Effector memory CD4-positive, alpha-beta T cell (primary cell): ENCODE measurements around the gene SHFL.

Experiments used
- DNase-seq, 3 donors: peaks; one replicate each; pipeline ENCODE4 v3.0.0-alpha.2; 2020
- H3K27ac ChIP-seq: 2 replicates; pipeline ENCODE4 v1.7.0; 2013; ENCODE audit warnings: mild to moderate bottlenecking, low read length, moderate library complexity; ENCODE audit not compliant: insufficient read depth, poor library complexity, severe bottlenecking
- H3K27me3 ChIP-seq: replicated peaks from 2 replicates; pipeline ENCODE4 v1.7.0; 2013; ENCODE audit warnings: mild to moderate bottlenecking, low read length; ENCODE audit not compliant: insufficient read depth, control insufficient read depth, poor library complexity, severe bottlenecking
- H3K36me3 ChIP-seq: 2 replicates; pipeline ENCODE4 v1.7.0; 2013; ENCODE audit warnings: mild to moderate bottlenecking, low read length, moderate library complexity; ENCODE audit not compliant: control insufficient read depth, insufficient read depth
- H3K4me1 ChIP-seq: 2 replicates; pipeline ENCODE4 v1.7.0; 2013; ENCODE audit warnings: low read length, mild to moderate bottlenecking; ENCODE audit not compliant: control insufficient read depth, insufficient read depth, poor library complexity, severe bottlenecking
- H3K4me3 ChIP-seq: 2 replicates; pipeline ENCODE4 v1.7.0; 2013; ENCODE audit warnings: low read length, low read depth, mild to moderate bottlenecking; ENCODE audit not compliant: insufficient read depth, poor library complexity, severe bottlenecking
- H3K9me3 ChIP-seq: 2 replicates; pipeline ENCODE4 v1.7.0; 2013; ENCODE audit warnings: mild to moderate bottlenecking, low read length, moderate library complexity; ENCODE audit not compliant: control insufficient read depth

The SHFL gene

GRCh38 chr19:10107817-10108367 lies 21.8 kb downstream of the SHFL start:
- peaks cover 64% of the 10 kb centered on the region for H3K4me1 ChIP-seq
- peaks cover 40% of the 10 kb centered on the region for H3K36me3 ChIP-seq
- peak overlapping the region; percentile 94 for H3K27ac ChIP-seq
- no peak overlapping the region for H3K4me3 ChIP-seq
- H3K27me3 ChIP-seq: no peaks in the 10 kb centered on the region
- DNase-seq: no peak
- H3K9me3 ChIP-seq: no peaks in the 10 kb centered on the region

- no peak overlapping the region for H3K4me3 ChIP-seq
- H3K4me1 ChIP-seq: peaks cover 62% of the 10 kb centered on the region
- H3K27ac ChIP-seq: no peak overlapping the region
- H3K36me3 ChIP-seq: peaks cover 48% of the 10 kb centered on the region
- DNase-seq: no peak
- no peaks in the 10 kb centered on the region for H3K27me3 ChIP-seq
- no peaks in the 10 kb centered on the region for H3K9me3 ChIP-seq
Observed at GRCh38 chr19:10109528-10109927, 23.4 kb downstream of the SHFL start.

GRCh38 chr19:10110076-10110971 lies 24.2 kb downstream of the SHFL start:
- H3K4me1 ChIP-seq: peaks cover 56% of the 10 kb centered on the region
- H3K36me3 ChIP-seq: peaks cover 56% of the 10 kb centered on the region
- no peaks in the 10 kb centered on the region for H3K9me3 ChIP-seq
- H3K4me3 ChIP-seq: no peak overlapping the region
- DNase-seq: no peak
- H3K27ac ChIP-seq: peak overlapping the region; percentile 64
- no peaks in the 10 kb centered on the region for H3K27me3 ChIP-seq

GRCh38 chr19:10110972-10111317 lies 24.8 kb downstream of the SHFL start:
- no peaks in the 10 kb centered on the region for H3K27me3 ChIP-seq
- peak overlapping the region; percentile 64 for H3K27ac ChIP-seq
- peaks cover 62% of the 10 kb centered on the region for H3K36me3 ChIP-seq

GRCh38 chr19:10111405-10111811 lies 25.3 kb downstream of the SHFL start, which contains the start of gene P2RY11:
Gene P2RY11, plus strand, starts transcription at chr19:10111693. Its CDS starts 29 bp downstream, at chr19:10111722.
- Histone ChIP-seq H3K9me3 (no peaks in the 10 kb centered on the region), H3K27me3 (no peaks in the 10 kb centered on the region), H3K4me1 (peaks cover 47% of the 10 kb centered on the region), H3K4me3 (no peak within 1 kb of the TSS), H3K27ac (peak within 1 kb of the TSS; percentile 64), H3K36me3 (peaks cover 67% of the 10 kb centered on the region)
- DNase-seq: peak in 1 of 3 donors; percentile 44

More at GRCh38 chr19:10110972-10111317, 24.8 kb downstream of the SHFL start:
- H3K4me3 ChIP-seq: no peak overlapping the region
- H3K4me1 ChIP-seq: peaks cover 50% of the 10 kb centered on the region
- DNase-seq: no peak
- H3K9me3 ChIP-seq: no peaks in the 10 kb centered on the region

GRCh38 chr19:10112037-10112761 lies 26.1 kb downstream of the SHFL start:
- H3K9me3 ChIP-seq: no peaks in the 10 kb centered on the region
- peak; percentile 51 to 66 (median 64) for DNase-seq
- no peaks in the 10 kb centered on the region for H3K27me3 ChIP-seq
- H3K27ac ChIP-seq: peak overlapping the region; percentile 64
- no peak overlapping the region for H3K4me3 ChIP-seq
- H3K36me3 ChIP-seq: peaks cover 75% of the 10 kb centered on the region
- peaks cover 39% of the 10 kb centered on the region for H3K4me1 ChIP-seq

GRCh38 chr19:10112895-10113591 lies 26.9 kb downstream of the SHFL start:
- Histone ChIP-seq H3K4me1 (peaks cover 34% of the 10 kb centered on the region), H3K9me3 (no peaks in the 10 kb centered on the region), H3K27me3 (no peaks in the 10 kb centered on the region), H3K36me3 (peaks cover 74% of the 10 kb centered on the region), H3K27ac (peak overlapping the region; percentile 64), H3K4me3 (no peak overlapping the region)
- DNase-seq: peak; percentile 48 to 57 (median 55)

GRCh38 chr19:10113592-10113963 lies 27.5 kb downstream of the SHFL start:
- no peaks in the 10 kb centered on the region for H3K9me3 ChIP-seq
- DNase-seq: no peak
- H3K27ac ChIP-seq: peak overlapping the region; percentile 64
- H3K36me3 ChIP-seq: peaks cover 69% of the 10 kb centered on the region
- H3K27me3 ChIP-seq: no peaks in the 10 kb centered on the region
- peaks cover 35% of the 10 kb centered on the region for H3K4me1 ChIP-seq
- H3K4me3 ChIP-seq: no peak overlapping the region

GRCh38 chr19:10113964-10114650 lies 28.0 kb downstream of the SHFL start:
- H3K4me1 ChIP-seq: peaks cover 40% of the 10 kb centered on the region
- H3K4me3 ChIP-seq: no peak overlapping the region
- peaks cover 65% of the 10 kb centered on the region for H3K36me3 ChIP-seq
- H3K27me3 ChIP-seq: no peaks in the 10 kb centered on the region
- DNase-seq: no peak
- H3K27ac ChIP-seq: no peak overlapping the region
- no peaks in the 10 kb centered on the region for H3K9me3 ChIP-seq
